GM12875 (cell line): ENCODE data around the gene SHROOM3.

Experiments
- H3K4me3 ChIP-seq: one replicate; pipeline ENCODE4 v1.5.1; 2011; ENCODE audit warnings: low read depth, low read length, control low read depth
- TF ChIP-seq, protein P1 (sequence below): IDR thresholded peaks from 2 replicates; pipeline ENCODE4 v1.5.1; 2011; ENCODE audit warnings: low read depth, mild to moderate bottlenecking, control low read depth, inconsistent platforms, low read length, moderate library complexity, borderline replicate concordance; ENCODE audit not compliant: insufficient read depth

Gene SHROOM3

GRCh38 chr4:76681996-76682395 is 247.0 kb downstream of the SHROOM3 start:
- H3K4me3 ChIP-seq: no peak overlapping the region
- TF ChIP-seq, protein P1, sequence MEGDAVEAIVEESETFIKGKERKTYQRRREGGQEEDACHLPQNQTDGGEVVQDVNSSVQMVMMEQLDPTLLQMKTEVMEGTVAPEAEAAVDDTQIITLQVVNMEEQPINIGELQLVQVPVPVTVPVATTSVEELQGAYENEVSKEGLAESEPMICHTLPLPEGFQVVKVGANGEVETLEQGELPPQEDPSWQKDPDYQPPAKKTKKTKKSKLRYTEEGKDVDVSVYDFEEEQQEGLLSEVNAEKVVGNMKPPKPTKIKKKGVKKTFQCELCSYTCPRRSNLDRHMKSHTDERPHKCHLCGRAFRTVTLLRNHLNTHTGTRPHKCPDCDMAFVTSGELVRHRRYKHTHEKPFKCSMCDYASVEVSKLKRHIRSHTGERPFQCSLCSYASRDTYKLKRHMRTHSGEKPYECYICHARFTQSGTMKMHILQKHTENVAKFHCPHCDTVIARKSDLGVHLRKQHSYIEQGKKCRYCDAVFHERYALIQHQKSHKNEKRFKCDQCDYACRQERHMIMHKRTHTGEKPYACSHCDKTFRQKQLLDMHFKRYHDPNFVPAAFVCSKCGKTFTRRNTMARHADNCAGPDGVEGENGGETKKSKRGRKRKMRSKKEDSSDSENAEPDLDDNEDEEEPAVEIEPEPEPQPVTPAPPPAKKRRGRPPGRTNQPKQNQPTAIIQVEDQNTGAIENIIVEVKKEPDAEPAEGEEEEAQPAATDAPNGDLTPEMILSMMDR: no peak

DNA sequence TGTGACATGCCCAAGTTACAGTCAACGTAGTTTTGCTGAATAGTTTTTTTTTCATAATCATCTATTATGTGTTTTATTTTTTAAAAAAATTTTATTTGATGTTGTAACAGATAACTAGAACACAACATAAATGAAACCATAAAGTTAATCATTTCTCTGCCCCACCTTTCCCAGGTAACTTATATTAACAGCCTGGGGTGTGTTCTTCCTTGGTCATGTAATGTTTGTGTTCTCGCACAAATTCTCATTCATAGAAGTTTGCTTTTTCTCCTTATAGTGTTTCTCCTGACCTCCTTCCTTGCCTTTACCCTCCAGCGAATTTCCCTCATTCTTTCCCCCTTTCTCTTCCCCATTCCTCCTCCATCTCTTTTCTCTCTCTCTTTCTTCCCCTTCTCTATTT is 248.1 kb downstream of the SHROOM3 start:
- no peak overlapping the region for H3K4me3 ChIP-seq
- TF ChIP-seq, protein P1: no peak

DNA sequence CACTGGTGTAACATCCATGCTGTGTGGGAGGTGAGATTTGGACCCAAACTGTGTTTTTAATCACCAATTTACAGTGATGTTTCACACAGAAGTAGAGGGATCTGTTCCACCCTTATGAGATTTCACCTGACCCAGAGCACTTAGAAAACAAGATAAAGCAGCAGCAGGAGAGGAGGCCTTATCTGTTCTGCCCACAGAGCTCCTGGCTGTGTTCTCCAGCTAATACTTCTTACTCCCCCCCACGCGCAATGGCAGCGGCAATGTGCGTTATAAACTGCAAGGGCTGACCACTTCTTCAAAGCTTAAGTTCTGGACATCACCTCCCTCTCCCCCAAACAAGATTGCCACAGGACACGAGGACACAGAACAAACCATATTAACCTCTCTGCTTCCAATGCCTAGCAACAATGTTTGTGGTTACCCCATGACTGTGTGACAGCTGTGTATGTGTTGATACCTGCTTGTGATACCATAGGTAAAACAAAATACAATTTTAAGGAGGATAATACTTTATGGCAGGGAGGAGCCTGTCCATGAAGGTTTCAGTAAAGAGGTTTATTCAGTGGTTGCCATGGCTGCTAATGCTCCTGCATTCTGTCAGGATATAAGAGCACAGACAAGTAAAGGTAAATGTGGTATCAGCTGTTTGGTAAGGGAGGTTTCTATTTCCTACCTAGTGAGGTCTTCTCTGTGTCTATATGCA is 252.9 kb downstream of the SHROOM3 start:
- H3K4me3 ChIP-seq: no peak overlapping the region
- TF ChIP-seq, protein P1: no peak

- no peak overlapping the region for H3K4me3 ChIP-seq
- TF ChIP-seq, protein P1: no peak
Measured at GRCh38 chr4:76688619-76689144, 253.7 kb downstream of the SHROOM3 start.

- no peak overlapping the region for H3K4me3 ChIP-seq
Measured at GRCh38 chr4:76689145-76689817, 254.3 kb downstream of the SHROOM3 start.

GRCh38 chr4:76690011-76690905 is 255.2 kb downstream of the SHROOM3 start:
- H3K4me3 ChIP-seq: no peak overlapping the region
- TF ChIP-seq, protein P1: no peak

More at GRCh38 chr4:76689145-76689817, 254.3 kb downstream of the SHROOM3 start:
- TF ChIP-seq, protein P1: no peak
